HepG2 (cell line): Measurements from ENCODE around the gene SLC25A47. TPM values are rescaled to one million over a fixed set of nuclear protein-coding genes. Genes with fewer than 3 reads are reported as not detected.

Experiments
- ATAC-seq: fragments of 200-7000 bp; cut with Tn5 transposase; 3 replicates; pipeline ENCODE4 v1.9.1; 2020; ENCODE audit warnings: mild to moderate bottlenecking, moderate library complexity
- BruUV-seq: library from RNA; stranded (reverse); fragments of 400-500 nt; replicated peaks from 2 replicates; lab custom pipeline; 2021; lab: Mats Ljungman, UMichigan
- CTCF ChIA-PET: fragments of 300-600 bp; formaldehyde crosslinking; extraction: SDS; loops from one replicate; lab custom pipeline; 2021; ENCODE audit warnings: low total read pairs, inconsistent platforms, low intra/inter-chr PET ratio; lab: Yijun Ruan, JAX
- POLR2A ChIA-PET: fragments of 350-600 bp; sonication (Branson Sonifier 250); formaldehyde crosslinking; loops from one replicate; lab custom pipeline; 2020; ENCODE audit warnings: antibody characterized with exemption, inconsistent platforms; lab: Yijun Ruan, JAX
- DNase-seq: peaks from one replicate; pipeline ENCODE4 v3.0.0-alpha.2; 2015; ENCODE audit warnings: low spot score
- FAIRE-seq: peaks from 3 replicates; lab custom pipeline; 2011; peaks lifted over from hg19 to GRCh38; lab: Jason Lieb, UNC
- H2AFZ ChIP-seq: one replicate; pipeline ENCODE4 v1.6.1; 2011; ENCODE audit warnings: low read length, inconsistent platforms
- H3K27ac ChIP-seq: fragments of 300-600 bp; 3 replicates; pipeline ENCODE4 v1.8.0; 2011; ENCODE audit warnings: mixed run types, mild to moderate bottlenecking, mixed read lengths, low read length, inconsistent platforms; ENCODE audit not compliant: insufficient read depth; ENCODE audit errors: extremely low read length
- H3K27me3 ChIP-seq, 2 experiments: fragments of 200-600 bp in 1 of 2; 2 replicates in 1 of 2; 3 replicates in 1 of 2; pipeline versions ENCODE4 v1.6.0 to v1.8.0; 2011; ENCODE audit warnings: low read length in 2 of 2, mild to moderate bottlenecking in 2 of 2, moderate library complexity in 2 of 2, inconsistent platforms in 1 of 2; ENCODE audit not compliant: insufficient read depth in 2 of 2, control insufficient read depth in 1 of 2
- H3K36me3 ChIP-seq, 2 experiments: fragments of 200-600 bp in 1 of 2; replicated peaks in 1 of 2; 2 replicates in 1 of 2; 3 replicates in 1 of 2; pipeline versions ENCODE4 v1.5.1 to v1.8.0; 2011; ENCODE audit warnings: low read length in 2 of 2, inconsistent platforms in 1 of 2; ENCODE audit not compliant: insufficient read depth in 2 of 2, control insufficient read depth in 1 of 2
- H3K4me1 ChIP-seq: 2 replicates; pipeline ENCODE4 v1.5.1; 2012; ENCODE audit warnings: low read length, inconsistent platforms; ENCODE audit not compliant: insufficient read depth
- H3K4me2 ChIP-seq: 2 replicates; pipeline ENCODE4 v1.6.0; 2011; ENCODE audit warnings: low read depth, low read length, inconsistent platforms
- H3K4me3 ChIP-seq, 3 experiments: fragments of 200-600 bp in 1 of 3; sonication (generic), shearing (Covaris generic) in 1 of 3; replicated peaks in 1 of 3; 2 replicates each; pipeline ENCODE4 v1.5.1; 2011 to 2016; ENCODE audit warnings: low read length in 3 of 3, inconsistent platforms in 2 of 3, low read depth in 2 of 3, mild to moderate bottlenecking in 2 of 3, control low read depth in 1 of 3, mixed read lengths in 1 of 3; ENCODE audit not compliant: insufficient read depth in 1 of 3
- H3K79me2 ChIP-seq: one replicate; pipeline ENCODE4 v1.6.1; 2011; ENCODE audit warnings: low read length, inconsistent platforms; ENCODE audit not compliant: insufficient read depth
- H3K9ac ChIP-seq: 2 replicates; pipeline ENCODE4 v1.6.0; 2011; ENCODE audit warnings: mild to moderate bottlenecking, low read depth, low read length, inconsistent platforms; ENCODE audit not compliant: insufficient read depth
- H3K9me3 ChIP-seq: 2 replicates; pipeline ENCODE4 v1.5.1; 2012; ENCODE audit warnings: mild to moderate bottlenecking, low read length
- H4K20me1 ChIP-seq: 2 replicates; pipeline ENCODE4 v1.6.0; 2011; ENCODE audit warnings: inconsistent platforms, mild to moderate bottlenecking, low read length, moderate library complexity; ENCODE audit not compliant: insufficient read depth
- AGO2 ChIP-seq: fragments of 200-400 bp; formaldehyde crosslinking; optimal IDR thresholded peaks from 2 replicates; pipeline ENCODE3; 2017; ENCODE audit warnings: mild to moderate bottlenecking, low read depth, low read length, moderate library complexity
- CBFB ChIP-seq: sonication (generic); formaldehyde crosslinking; IDR thresholded peaks from 2 replicates; pipeline ENCODE4 v1.4.0; 2020; ENCODE audit warnings: missing genetic modification reagents
- CHD4 ChIP-seq: fragments of 200-600 bp; sonication (generic); IDR thresholded peaks from 2 replicates; pipeline ENCODE4 v1.7.0; 2017; ENCODE audit warnings: mild to moderate bottlenecking, low read length, borderline replicate concordance
- CTCF ChIP-seq: sonication (generic); formaldehyde crosslinking; IDR thresholded peaks from 2 replicates; pipeline ENCODE4 v1.5.0; 2020; ENCODE audit warnings: mild to moderate bottlenecking, missing genetic modification reagents, moderate library complexity
- DMAP1 ChIP-seq: IDR thresholded peaks from 2 replicates; pipeline ENCODE4 v1.6.1; 2016
- GATAD1 ChIP-seq: IDR thresholded peaks from 2 replicates; pipeline ENCODE4 v1.6.1; 2016; ENCODE audit warnings: missing genetic modification reagents, missing compliant biosample characterization
- MAFK ChIP-seq, 2 experiments: IDR thresholded peaks in 1 of 2; conservative IDR thresholded peaks in 1 of 2; 2 replicates each; pipeline ENCODE4 v1.6.1; 2011; ENCODE audit warnings: improper control_type of control experiment in 2 of 2, low read length in 2 of 2
- MIXL1 ChIP-seq: IDR thresholded peaks from 2 replicates; pipeline ENCODE4 v1.6.1; 2016
- MYPOP ChIP-seq: sonication (generic); formaldehyde crosslinking; IDR thresholded peaks from 2 replicates; pipeline ENCODE4 v1.8.1; 2023; ENCODE audit warnings: mild to moderate bottlenecking, moderate library complexity, missing genetic modification reagents
- POGK ChIP-seq: sonication (generic); formaldehyde crosslinking; conservative IDR thresholded peaks from 2 replicates; pipeline ENCODE4 v1.8.0; 2022; ENCODE audit warnings: mild to moderate bottlenecking, moderate library complexity, missing genetic modification reagents
- SP4 ChIP-seq: sonication (generic); formaldehyde crosslinking; IDR thresholded peaks from 2 replicates; pipeline ENCODE4 v1.8.1; 2023; ENCODE audit warnings: mild to moderate bottlenecking, missing genetic modification reagents
- U2AF2 ChIP-seq: fragments of 200-400 bp; formaldehyde crosslinking; IDR thresholded peaks from 2 replicates; pipeline ENCODE4 v1.6.1; 2017; ENCODE audit warnings: low read depth, mild to moderate bottlenecking, low read length
- ZFP36L1 ChIP-seq: sonication (generic); formaldehyde crosslinking; IDR thresholded peaks from 2 replicates; pipeline ENCODE4 v1.8.0; 2022; ENCODE audit warnings: mild to moderate bottlenecking, missing genetic modification reagents, moderate library complexity
- ZNF207 ChIP-seq: fragments of 450-650 bp; IDR thresholded peaks from 2 replicates; pipeline ENCODE4 v1.6.1; 2016; ENCODE audit warnings: antibody characterized with exemption, borderline replicate concordance
- ZNF24 ChIP-seq: fragments of 450-650 bp; IDR thresholded peaks from 2 replicates; pipeline ENCODE4 v1.6.1; 2017; ENCODE audit warnings: antibody characterized with exemption, mild to moderate bottlenecking
- ZNF251 ChIP-seq: sonication (generic); formaldehyde crosslinking; IDR thresholded peaks from 2 replicates; pipeline ENCODE4 v1.9.0; 2021; ENCODE audit warnings: mild to moderate bottlenecking, missing genetic modification reagents
- ZNF274 ChIP-seq: sonication (generic); formaldehyde crosslinking; IDR thresholded peaks from 2 replicates; pipeline ENCODE4 v1.5.1; 2020; ENCODE audit warnings: mild to moderate bottlenecking, missing genetic modification reagents
- ZNF816 ChIP-seq: sonication (generic); formaldehyde crosslinking; IDR thresholded peaks from 2 replicates; pipeline ENCODE4 v1.8.0; 2022; ENCODE audit warnings: missing genetic modification reagents, mild to moderate bottlenecking, borderline replicate concordance
- WGBS: methylation state at CpG from one replicate; pipeline ENCODE4 v1.1.6; 2017; ENCODE audit warnings: low lambda C conversion rate; 5-methylcytosine and 5-hydroxymethylcytosine counted together
- in situ Hi-C: cut with HindIII; loops from 2 replicates; pipeline ENCODE4 v1.10.0; 2017; ENCODE audit warnings: low pct_unique_long_range_greater_than_20kb; ENCODE audit not compliant: extremely low pct_ligation_motif_present
- intact Hi-C: fragments of 100-400 bp; cut with micrococcal nuclease; formaldehyde crosslinking; loops from one replicate; pipeline ENCODE4 v1.10.0; 2022; ENCODE audit not compliant: unreplicated experiment
- polyA plus RNA-seq, 8 experiments: library from polyadenylated mRNA; depleted of rRNA in 3 of 8; stranded (reverse) in 7 of 8; unstranded in 1 of 8; fragments of >200 nt; fragmentation: Illumina TruSeq in 4 of 8; extraction: Trizol in 4 of 8; gene quantifications; 2 replicates each; pipeline versions ENCODE4 v1.2.1 to v1.2.3, GENCODE V29; 2011 to 2016; ENCODE audit warnings: low read depth in 4 of 8, missing spikeins in 1 of 8, mixed read lengths in 1 of 8; ENCODE audit not compliant: insufficient read depth in 1 of 8
- total RNA-seq, 5 experiments: library from RNA; depleted of rRNA; stranded (reverse); fragments of >200 nt; fragmentation: Illumina TruSeq; extraction: Trizol; gene quantifications; 2 replicates each; pipeline ENCODE4 v1.2.3, GENCODE V29; 2016; ENCODE audit warnings: low read depth in 1 of 5

The SLC25A47 gene
- total and polyA plus RNA-seq, 2 of the 13 experiments (the other 11 are each of a cell fraction or from before 2014, with no cell fraction given), result 1.0 to 1.7 TPM

- in situ Hi-C loops (no loop called here), intact Hi-C loops (no loop called here)
- H3K36me3 ChIP-seq, result peaks cover 3 to 31% of the 10 kb centered on the region in 2 experiments
- H3K27me3 ChIP-seq, result no peaks in the 10 kb centered on the region
- BruUV-seq, result no TSS peak
- no peak overlapping the region for H2AFZ ChIP-seq
- 97% methylated on average over 4 of the region's 4 CpGs for WGBS
- peaks cover 14% of the 10 kb centered on the region for H3K4me1 ChIP-seq
- H4K20me1 ChIP-seq, result no peaks in the 10 kb centered on the region
- TF ChIP-seq CHD4 (no peak), MIXL1 (CRISPR knock-in tag) (no peak), DMAP1 (no peak), ZNF24 (no peak), ZFP36L1 (CRISPR knock-in tag) (no peak), ZNF207 (no peak), MAFK (conservative IDR thresholded peaks at IDR 0.05 in 1 of 2, IDR thresholded peaks at IDR 0.05 in 1 of 2; ENCODE audit: low read length in 2 of 2) (no peak), ZNF251 (CRISPR knock-in tag) (no peak), CTCF (no peak), GATAD1 (no peak), ZNF274 (CRISPR knock-in tag) (no peak), MYPOP (CRISPR knock-in tag) (no peak), ZNF816 (CRISPR knock-in tag) (no peak), SP4 (CRISPR knock-in tag) (no peak), U2AF2 (no peak), POGK (CRISPR knock-in tag) (no peak), CBFB (CRISPR knock-in tag) (no peak), AGO2 (no peak)
- no peak for ATAC-seq
- H3K27ac ChIP-seq, result no peak overlapping the region
- FAIRE-seq, result no peak
- ChIA-PET CTCF (no interaction called here), POLR2A (no interaction called here)
- peaks cover 3% of the 10 kb centered on the region for H3K79me2 ChIP-seq
- no peak overlapping the region for H3K4me3 ChIP-seq
- DNase-seq, result no peak
- no peaks in the 10 kb centered on the region for H3K9me3 ChIP-seq
- no peak overlapping the region for H3K4me2 ChIP-seq
- no peak overlapping the region for H3K9ac ChIP-seq
Measured at GRCh38 chr14:100370003-100370402, 46.9 kb downstream of the SLC25A47 start.
